NCI-H748 (cell line): ENCODE data around the gene TMEM128.
A peak's percentile ranks its signal among the peaks of the same experiment; 100 is the strongest.
"Not testable (repeated sequence)": the region's sequence is repeated elsewhere in the genome, so short reads cannot be mapped to it uniquely, and the experiment has no call there.

Source experiments
- DNase-seq: peaks from one replicate; lab custom pipeline; 2025; ENCODE audit not compliant: unreplicated experiment; lab: John Stamatoyannopoulos, UW

Gene TMEM128

DNA sequence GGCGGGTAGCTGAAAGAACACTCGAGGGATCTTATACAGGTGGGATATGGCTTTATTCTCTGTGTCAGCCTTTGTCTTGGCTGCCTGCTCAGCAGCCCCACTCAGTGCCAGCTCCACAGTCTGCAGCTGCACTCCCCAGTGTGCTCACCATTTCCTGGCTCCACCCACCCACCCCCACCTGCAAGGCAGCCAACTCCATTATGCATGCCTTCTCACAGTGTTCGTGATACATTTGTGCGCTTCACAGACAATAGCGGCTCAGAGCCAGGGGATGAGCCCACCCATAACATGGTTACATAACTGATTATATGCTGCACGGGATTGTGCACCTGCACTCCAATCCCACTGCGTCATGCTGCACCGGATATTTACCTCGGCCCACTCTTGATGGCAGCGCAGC lies 8.8 kb upstream of the TMEM128 start:
- no peak for DNase-seq

DNA sequence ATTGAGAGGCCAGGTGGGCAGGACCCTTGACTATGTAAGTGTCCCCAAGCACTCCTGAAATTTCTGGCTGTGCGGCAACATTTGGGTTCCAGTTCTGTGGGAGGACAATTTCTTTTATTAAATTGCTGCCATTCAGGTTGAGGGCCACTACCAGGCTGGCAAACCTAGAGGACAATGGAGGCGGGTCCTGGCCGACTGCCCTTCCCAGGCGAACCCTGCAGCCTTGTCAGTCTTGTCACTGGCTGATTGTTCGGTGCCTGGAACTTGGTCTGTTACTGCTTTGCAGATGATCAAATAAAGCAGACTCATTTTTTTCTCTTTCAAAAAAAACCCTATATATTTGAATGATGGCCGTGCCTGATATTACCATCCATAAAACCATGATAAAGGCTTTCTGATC lies 6.6 kb upstream of the TMEM128 start:
- DNase-seq, result no peak

DNA sequence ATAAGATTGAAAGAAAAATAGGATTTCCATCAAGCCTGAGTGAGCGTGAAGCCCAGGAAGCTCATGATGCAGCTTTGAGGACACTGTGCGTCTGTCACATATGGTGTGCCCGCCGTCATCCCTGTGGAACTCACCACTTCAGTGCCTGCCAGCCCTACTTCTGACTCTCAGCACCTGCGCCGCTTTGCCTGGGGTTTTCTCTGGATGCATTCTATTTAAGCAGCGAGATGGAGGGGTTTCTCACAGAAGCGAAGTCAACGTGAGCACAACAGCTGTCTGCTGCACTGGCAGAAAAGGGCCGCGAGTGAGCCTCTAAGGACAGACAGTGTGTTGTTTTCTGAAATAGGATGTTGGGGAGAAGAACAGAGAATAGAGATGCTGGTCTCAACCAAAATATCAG lies 6.2 kb upstream of the TMEM128 start:
- no peak for DNase-seq

DNA sequence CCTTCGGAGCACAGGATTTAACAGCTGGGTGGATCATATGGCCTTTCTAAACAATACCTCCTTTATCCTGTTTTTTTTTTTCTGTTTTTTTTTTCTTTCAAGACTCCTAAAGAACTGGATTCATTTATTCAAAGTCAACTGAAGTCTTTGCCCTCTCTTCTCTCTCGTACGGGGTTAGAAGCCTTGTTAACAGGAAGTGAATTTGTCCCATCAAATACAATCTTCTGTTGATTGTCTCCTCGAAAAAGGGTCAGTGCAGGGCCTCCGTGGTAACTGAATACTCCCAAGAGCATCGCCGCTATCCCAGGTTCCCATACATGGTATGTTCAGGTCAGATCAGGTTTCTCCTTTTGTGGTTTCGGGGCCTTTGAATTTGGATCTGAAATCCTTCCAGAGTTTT lies 1.8 kb upstream of the TMEM128 start:
- no peak for DNase-seq

DNA sequence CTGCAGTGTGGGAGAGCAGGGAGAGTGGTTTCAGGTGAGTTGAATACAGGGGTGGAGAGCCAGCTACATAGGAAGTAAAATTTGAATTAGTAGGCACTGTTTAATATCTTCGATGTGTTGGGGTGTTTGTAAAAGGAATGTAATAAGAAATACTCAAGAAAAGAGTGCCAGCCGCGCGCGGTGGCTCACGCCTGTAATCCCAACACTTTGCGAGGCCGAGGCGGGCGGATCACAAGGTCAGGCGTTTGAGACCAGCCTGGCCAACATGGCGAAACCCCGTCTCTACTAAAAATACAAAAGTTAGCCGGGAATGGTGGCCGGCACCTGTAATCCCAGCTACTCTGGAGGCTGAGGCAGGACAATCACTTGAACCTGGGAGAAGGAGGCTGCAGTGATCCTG lies 1.3 kb upstream of the TMEM128 start:
- DNase-seq, result not testable (repeated sequence)

DNA sequence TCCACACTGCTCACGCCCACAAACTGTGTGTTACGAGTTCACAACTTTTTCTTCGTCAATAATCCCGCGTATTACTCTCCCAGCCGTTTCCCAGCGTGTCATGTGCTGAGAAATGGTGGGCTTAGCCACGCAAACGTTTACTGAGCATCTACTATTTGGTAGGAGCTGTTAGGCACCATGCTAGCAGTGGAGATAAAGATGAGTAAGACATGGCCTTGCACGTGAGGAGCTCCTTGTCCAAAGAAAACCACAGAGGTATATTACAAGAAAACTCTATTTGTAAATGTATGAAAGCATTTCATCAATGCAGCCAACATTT lies 821 bp upstream of the TMEM128 start:
- no peak for DNase-seq

DNA sequence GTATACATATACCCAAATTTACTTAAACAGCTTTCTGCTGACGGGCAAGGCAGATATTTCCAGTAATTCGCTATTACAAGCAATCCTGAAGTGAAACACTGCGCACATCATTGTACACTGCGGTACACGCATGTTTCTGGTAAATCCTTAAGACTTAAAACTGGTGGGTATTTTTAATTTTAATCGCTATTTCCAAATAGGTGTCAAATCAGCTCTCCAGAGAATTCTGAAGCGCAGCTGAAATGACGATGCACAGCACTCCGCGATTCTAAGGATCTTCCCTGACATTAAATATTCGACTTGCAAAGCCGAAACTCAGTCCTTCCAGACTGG lies 361 bp downstream of the TMEM128 start:
- DNase-seq, result no peak

DNA sequence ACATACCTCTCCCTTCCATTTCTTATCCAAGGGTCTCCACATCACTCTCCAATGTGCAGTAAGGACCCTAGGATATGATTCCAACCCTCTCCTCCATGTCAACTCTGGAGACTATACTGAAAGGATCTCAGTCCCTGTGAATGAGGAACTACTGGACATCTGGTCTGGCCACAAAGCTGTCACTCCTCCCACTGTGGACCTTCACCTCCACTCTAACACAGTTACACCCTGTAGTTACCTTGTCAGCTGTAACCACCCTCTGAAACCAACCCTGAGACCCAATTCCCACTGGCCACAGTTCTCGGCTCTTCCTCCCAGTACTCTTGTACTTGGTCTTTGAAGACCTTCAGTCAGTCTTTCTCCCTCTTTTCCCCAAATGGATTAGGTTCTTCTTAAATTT lies 2.9 kb downstream of the TMEM128 start:
- no peak for DNase-seq

DNA sequence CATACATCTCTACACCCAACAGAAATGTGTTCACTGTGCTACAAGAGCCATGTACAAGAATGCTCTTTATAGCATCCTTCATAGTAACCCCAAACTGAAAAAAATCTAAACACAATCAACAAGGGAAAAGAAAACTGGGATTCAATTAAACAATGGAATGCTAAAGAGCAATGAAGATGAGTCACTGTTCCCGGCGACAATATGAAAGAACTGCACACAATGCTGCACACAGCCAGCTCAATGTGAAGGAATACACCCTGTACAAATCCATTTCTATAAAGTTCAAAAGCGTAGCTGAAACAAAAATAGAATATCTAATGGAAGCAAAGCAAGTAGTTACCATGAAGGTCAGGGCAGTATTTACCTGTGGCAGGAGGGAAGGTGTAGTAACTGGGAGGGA lies 8.5 kb downstream of the TMEM128 start:
- DNase-seq, result not testable (repeated sequence)

DNA sequence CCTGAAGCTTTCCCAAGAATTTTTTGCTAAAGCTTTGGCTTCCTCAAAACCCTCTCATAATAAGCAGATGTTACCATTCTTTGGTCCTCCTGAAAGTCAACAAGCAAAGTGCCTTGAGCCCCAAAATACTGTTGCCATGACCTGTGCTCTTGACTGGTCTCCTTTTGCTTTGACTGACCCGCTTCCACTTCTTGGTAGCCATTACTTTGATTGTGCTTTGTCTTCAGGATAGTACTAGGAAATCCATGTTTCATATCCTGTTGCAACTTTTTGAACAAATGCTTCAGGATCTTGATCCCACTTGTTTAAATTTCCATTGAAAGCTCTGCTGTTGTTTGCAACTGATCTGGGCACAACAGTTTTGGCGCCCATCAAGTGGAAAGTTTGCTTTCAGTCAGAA lies 14.4 kb downstream of the TMEM128 start:
- DNase-seq, result no peak

DNA sequence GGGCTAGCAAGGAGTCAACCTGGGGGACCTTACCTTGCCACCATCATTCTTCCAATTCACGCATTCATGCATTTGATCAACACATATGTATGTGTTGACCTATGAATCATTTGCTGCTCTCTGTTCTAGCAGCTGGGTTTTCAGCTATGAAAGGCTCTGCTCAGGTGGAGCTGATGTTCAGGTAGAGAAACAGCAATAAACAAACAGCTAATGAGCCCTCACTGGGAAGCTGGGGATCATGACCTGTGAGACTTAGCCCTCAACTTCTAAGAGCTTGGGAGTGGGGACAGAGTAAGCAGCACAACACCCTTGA lies 19.7 kb downstream of the TMEM128 start:
- DNase-seq, result no peak

DNA sequence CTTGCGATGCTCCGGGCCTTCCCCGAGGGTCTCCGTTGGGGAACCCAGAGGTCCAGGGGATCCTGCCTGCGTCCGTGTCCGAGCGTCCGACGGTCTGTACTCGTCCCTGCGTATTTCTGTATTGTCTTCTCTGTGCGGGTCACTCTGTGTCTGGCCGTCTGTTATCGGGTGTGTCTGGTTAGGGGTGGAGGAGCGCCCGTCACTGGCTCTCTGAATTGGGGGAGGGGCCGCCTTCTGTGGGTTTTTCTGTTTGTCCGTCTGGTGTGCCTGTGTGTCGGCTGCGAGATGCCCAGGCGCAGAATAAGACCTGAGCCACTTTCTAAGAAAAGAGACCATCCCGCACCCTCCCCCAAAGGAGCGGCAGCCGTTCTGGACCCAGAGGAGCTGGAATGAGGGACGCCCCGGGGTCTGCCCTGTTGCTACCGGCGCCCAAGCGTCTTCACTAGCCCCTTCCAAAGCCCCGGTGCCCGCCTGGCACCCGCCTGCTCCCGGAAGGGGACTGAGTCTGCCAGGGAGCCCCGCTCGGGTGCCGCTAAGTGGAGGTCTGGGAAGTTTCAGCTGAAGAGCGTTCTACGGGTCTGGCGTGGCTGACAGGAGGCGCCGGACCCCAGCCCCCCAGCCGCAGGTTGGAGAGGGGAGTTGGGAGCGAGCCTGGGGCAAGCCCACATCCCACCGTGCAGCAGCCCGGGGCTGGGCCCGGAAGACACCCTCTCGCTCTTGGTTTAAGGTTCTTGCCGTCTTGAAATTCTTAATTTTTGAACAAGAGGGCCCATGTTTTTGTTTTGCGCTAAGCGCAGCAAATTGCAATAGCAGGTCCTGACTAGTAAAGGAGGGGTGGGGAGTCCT lies 20.3 kb downstream of the TMEM128 start:
- no peak for DNase-seq

DNA sequence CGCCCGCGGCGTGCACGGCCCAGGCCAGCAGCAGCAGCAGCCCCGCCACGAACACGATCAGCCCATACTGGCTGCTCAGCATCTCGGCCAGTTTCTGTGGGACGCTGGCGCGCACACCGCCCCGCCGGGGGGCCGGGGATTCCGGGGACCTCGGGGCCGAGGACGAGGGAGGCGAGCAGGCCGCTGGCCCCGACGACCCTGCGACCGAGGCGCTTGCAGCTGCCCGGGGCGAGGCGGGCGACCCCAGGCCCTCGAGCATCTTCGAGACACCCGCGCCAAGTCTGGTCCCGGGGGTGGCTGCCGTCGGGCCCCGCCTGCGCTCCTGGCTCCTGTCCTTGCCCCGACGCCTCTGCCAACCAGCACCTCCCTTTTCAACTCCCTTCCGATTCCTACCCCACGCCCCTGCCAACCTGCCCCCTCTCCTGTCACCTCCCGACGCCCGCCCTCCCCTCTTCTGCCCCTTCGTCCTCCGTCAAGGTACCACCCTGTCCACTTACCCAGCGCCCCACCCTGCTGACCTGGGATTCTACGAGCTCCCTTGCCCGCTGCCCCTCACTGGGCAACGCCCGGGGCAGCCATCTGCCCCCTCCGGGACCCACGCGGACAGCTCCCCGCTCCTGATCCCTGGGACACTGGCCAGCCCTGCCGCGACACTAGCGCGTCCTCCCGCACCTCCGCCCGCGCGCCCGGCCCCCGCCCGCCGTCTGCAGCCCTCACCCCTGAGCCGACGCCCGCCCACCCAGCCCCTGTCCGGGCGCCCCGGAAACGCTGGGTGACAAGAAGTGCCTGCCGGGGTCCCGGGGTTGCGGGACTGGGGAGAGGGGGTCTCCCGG lies 21.2 kb downstream of the TMEM128 start, which contains the start of gene OTOP1:
Gene OTOP1, minus strand, starts transcription at position 324 of the 833 bp plus-strand sequence. Its CDS starts 65 bp downstream, at position 259.
- DNase-seq, result no peak

DNA sequence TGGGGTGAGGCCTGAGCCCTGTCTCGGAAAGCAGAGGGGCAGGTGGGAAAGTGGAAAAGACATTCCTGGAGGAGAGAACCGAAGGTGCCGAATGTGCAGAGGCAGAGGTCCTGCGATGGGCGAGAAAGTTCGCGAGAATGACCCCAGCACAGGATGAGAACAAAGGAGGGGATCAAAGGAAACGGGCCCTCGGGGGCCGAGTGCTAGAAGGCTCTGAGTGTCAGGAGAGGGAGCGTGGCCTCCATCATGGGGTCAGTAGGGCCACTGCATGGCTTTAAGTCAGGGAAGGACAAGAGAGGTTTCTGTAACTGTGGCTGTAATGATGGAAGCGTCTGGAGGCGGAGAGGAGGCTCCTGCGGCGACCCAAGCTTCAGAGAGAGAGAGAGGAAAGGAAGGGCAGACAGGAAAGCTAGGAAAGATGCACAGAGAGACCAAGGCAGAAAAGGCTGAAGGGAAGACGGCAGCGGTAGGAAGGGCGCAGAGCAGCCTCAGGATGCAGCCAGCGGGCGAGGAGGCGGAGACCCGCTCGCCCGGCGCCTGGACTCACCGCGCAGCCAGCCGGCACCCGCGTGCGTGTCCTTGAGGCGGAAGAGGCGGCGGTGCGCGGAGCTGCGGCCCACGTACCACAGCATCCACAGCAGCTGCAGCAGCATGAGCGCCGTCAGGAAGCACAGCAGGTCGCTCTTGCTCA lies 22.0 kb downstream of the TMEM128 start:
- DNase-seq, result peak; percentile 25

DNA sequence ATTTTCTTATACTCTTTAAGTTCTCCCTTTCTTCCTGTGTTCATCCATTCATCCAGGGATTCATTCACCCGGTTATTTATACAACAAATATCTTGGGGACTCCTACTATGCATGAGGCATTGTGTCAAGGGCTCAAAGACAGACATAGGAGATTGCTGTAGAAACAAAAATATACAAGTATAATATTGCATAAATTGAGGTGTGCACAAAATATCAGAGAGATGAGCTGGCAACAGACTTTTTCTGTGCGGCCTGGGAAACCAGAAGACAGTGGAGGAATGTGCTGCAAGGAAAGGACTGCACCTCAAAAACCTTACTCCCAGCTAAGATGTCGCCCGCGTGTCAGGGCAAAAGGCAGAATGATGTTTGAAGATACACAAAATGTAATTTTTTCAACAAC lies 30.9 kb downstream of the TMEM128 start:
- no peak for DNase-seq

DNA sequence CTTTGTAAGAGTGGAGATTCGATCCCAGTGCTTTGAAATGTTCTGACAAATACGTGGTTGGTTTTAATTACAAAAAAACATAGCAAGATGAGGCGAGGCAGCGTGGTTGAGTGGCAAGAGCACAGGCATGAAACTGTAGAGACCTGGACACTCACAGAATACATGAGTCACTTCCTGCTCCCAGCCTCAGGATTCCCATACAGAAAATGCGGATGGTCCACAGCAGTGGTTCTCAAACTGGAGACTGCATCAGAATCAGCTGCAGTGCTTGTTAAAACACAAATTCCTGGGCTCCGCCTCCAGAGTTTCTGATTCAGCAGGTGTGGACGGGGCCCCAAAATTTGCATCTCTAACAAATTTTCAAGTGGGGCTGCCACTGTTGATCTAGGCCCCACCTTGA lies 31.4 kb downstream of the TMEM128 start:
- DNase-seq, result no peak

DNA sequence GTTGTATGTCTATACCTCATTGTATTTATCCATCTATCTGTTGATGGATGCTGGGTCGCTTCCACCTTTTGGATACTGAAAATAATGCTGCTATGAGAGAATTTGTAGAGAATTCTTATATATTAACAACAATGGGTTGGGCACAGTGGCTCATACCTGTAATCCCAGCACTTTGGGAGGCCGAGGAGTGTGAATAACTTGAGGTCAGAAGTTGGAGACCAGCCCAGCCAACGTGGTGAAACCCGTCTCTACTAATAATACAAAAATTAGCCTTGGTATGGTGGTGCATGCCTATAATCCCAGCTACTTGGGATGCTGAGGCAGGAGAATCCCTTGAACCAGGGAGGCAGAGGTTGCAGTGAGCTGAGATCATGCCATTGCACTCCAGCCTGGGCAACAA lies 34.3 kb downstream of the TMEM128 start:
- DNase-seq, result not testable (repeated sequence)

DNA sequence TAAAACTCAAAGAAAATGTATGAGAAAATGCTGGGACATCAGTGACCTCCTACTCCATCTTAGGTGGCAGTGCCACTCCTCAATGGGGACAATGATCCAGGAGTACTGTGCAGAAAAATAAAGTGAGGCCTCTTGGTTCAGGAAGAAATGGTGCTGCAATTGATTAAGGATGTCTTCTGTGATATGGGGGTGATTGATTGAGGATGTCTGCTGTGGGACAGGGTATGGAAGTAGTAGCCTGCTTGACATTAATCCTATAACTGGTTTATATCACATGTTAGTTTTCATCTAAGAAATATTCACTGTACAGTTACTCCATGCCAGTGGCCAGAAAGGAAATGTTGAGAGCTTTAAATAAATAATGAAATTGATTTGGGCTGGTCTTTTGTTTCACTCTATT lies 41.8 kb downstream of the TMEM128 start:
- DNase-seq, result no peak

DNA sequence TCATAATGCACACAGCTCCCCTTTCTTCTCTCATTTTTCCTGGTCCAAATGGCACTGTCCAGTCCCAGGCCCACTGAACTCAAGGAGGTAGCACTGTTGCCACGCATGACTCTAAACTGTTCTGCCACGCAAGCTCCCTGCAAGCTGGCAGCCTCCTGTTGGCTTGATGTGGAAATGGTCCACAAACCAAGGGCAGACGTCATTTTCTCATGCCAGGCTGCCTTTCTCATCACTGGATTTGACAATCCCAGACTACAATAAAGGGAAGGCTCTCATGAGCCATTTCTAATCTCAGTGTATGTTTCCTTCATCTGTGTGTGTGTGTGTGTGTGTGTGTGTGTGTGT lies 43.6 kb downstream of the TMEM128 start:
- no peak for DNase-seq

DNA sequence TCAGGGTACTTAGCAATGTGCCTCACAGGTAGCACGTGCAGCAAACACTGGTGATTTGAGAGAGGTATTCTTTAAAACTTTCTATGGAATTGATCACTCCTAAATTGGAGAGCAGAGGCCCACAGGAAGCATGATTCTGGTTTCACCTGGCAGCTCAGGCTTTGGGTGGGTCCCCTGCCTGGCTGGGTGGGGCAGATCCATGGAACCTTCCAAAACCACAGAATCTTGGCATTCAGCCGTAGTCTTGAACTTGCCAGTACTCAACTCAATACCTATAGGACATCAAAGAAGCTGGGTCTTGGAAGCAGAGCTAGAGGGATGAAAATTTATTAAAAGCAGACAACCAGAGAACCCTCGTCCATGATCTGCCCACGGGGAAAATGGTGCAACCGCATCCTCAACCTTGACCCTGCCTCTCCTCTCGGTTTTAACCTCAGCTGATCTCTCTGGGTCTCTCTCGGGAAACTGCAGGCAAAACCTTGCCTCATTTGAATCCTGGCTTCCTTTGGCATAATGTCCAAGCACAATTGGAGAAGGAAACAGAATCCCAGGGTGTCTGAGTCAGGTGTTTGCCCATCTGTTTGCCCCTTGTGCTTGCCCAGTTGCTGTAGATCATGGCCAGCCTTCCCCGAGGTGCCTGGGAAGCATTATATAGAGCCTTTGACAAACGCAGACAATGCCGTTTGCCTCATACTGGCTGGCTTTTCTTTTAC lies 44.2 kb downstream of the TMEM128 start:
- DNase-seq, result no peak

DNA sequence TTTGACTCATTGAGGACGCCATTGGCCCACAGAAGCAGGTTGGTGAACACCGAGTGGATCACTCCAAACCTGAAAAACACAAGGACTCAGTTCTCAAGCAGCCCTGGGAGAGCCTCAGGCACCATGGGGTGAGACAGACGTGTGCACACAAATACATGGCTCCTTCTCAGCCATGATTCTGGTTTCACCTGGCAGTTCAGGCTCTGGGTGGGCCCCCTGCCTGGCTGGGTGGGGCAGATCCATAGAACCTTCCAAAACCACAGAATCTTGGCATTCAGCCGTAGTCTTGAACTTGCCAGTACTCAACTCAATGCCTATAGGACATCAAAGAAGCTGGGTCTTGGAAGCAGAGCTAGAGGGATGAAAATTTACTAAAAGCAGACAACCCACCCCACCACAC lies 45.5 kb downstream of the TMEM128 start:
- no peak for DNase-seq

DNA sequence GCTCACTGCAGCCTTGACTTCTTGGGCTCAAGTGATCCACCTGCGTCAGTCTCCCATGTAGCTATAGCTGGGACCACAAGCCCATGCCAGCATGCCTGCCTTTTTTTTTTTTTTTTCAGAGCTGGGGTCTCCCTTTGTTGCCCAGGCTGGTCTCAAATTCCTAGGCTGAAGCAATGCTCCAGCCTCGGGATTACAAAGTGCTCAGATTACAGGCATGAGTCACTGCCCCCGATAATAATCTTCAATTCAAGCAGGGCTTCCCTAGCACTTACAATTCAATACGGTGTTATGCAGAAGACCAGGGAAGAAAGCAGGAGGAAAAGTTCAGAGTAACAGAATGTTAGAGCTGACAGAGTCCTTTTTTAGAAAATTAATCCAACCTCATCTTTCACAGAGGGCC lies 47.4 kb downstream of the TMEM128 start:
- no peak for DNase-seq
